Heart left ventricle (tissue), 13 donors: ENCODE results near the gene KIAA1671.

Source experiments
- POLR2A ChIP-seq, 2 donors: fragments of 450-650 bp; IDR thresholded peaks; one replicate each; pipeline ENCODE4 v1.6.1; 2017; ENCODE audit warnings: antibody characterized with exemption in 2 of 2, mild to moderate bottlenecking in 2 of 2, moderate library complexity in 2 of 2
- TF ChIP-seq, protein P1 (sequence below), 12 donors: fragments of 200-600 bp; sonication (generic) in 4 of 12; IDR thresholded peaks; one replicate each; pipeline versions ENCODE4 v1.5.0 to v1.8.0; 2018 to 2022; ENCODE audit warnings: antibody characterized with exemption in 12 of 12, mild to moderate bottlenecking in 5 of 12
- donor health status: ischemic (EF 13 %, LVEDD 7.1; RV severe dilation, severe dysfunction).
- donor health status: DM: no; HTN: yes; CAD: no.
- donor health status: DM: no; HTN: no; CAD: no.
- donor health status: ischemic (EF 25% LVEDD 6.9; RV normal size, moderate dysfunction).
- donor health status: ischemic (EF 25% LVEDD 5.7; RV mildly dilated, moderate dysfunction).
- donor health status: ischemic (EF 35%, LVEDD 5.7; RV mildly dilated, moderate dysfunction).
- donor health status: nonischemic (EF 11% LVEDD 7.7; RV severe dilation, severe dysfunction).
- donor health status: DM: yes; HTN: yes; CAD: no.
- donor health status: PGD.
- donor health status: ischemic (EF 29% LVEDD 5.4; RV normal size, mild dysfunction).
- donor health status: nonischemic (EF 23%, LVEDD 6.1; RV moderate dilation, normal function).

DNA sequence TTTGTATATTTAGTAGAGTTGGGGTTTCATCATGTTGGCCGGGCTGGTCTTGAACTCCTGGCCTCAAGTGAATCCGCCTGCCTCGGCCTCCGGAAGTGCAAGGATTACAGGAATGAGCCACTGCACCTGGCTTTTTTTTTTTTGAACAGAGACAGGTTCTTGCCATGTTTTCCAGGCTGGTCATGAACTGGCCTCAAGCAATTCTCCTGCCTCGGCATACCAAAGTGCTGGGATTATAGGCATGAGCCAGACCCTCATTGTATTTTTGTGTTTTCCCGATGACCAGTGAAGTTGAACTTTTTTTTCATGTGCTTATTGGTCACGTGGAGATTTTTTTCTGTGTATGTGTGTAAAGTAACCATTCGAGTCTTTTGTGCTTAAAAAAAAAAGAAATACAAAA is 48.2 kb downstream of the KIAA1671 start:
- TF ChIP-seq, protein P1, sequence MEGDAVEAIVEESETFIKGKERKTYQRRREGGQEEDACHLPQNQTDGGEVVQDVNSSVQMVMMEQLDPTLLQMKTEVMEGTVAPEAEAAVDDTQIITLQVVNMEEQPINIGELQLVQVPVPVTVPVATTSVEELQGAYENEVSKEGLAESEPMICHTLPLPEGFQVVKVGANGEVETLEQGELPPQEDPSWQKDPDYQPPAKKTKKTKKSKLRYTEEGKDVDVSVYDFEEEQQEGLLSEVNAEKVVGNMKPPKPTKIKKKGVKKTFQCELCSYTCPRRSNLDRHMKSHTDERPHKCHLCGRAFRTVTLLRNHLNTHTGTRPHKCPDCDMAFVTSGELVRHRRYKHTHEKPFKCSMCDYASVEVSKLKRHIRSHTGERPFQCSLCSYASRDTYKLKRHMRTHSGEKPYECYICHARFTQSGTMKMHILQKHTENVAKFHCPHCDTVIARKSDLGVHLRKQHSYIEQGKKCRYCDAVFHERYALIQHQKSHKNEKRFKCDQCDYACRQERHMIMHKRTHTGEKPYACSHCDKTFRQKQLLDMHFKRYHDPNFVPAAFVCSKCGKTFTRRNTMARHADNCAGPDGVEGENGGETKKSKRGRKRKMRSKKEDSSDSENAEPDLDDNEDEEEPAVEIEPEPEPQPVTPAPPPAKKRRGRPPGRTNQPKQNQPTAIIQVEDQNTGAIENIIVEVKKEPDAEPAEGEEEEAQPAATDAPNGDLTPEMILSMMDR (IDR thresholded peaks at IDR 0.05) = no peak
- no peak for TF ChIP-seq POLR2A (IDR thresholded peaks at IDR 0.05)
